ENCODE results near the gene C11orf98. TPM values are rescaled to one million over a fixed set of nuclear protein-coding genes. Genes with fewer than 3 reads are reported as not detected.
"Not testable (repeated sequence)": the region's sequence is repeated elsewhere in the genome, so short reads cannot be mapped to it uniquely, and the experiment has no call there.

C11orf98 gene
- total RNA-seq, 2 donors from 2014 or later: 40.1 to 44.0 TPM

DNA sequence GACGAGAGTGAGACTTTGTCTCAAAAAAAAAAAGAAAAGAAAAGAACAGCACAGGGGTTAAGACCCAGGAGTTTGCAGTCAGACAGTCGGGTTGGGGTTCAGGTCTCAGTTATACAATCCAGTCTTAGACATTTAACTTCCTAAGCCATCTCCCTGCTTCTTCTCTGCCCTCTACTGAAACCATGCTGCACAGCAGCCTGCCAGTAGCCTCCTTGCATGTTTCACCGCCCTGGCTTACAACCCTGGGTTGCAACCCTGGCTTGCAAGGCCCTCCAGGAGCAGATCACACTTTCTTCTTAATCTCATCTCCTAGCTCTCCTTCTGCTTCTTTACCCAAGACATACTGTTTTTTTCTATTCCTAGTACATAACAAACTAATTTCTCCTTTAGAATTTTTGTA, 37.3 kb downstream of the C11orf98 start:
- DNase-seq (ENCODE audit: low spot score): no peak
- peaks cover 77% of the 10 kb centered on the region for H3K36me3 ChIP-seq
- H3K4me3 ChIP-seq: no peak overlapping the region

DNA sequence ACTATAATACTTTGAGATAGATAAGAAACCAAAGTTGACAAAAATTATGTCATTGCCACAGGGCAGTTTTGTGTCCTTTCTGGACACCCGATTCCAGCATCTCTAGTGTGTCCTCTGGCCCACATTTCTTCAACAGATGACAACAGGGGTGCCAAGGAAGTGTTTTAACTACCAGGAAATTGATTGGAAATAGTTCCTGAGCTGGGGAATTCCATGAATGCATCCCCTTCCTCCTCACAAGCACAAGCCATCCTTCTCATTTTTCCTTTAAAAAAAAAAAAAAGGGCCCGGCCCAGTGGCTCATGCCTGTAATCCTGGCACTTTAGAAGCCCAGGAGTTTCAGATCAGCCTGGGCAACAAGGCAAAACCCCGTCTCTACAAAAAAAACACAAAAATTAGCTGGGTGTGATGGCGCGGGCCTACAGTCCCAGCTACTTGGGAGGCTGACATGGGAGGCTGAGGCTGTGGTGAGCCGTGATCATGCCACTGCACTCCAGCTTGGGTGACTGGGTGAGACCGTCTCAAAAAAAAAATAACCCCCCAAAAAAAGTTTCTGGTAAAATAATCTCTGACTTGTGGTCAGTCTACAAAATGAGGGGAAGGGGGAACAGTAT, 42.4 kb downstream of the C11orf98 start:
- no peaks in the 10 kb centered on the region for H3K27me3 ChIP-seq
- no peaks in the 10 kb centered on the region for H3K9me3 ChIP-seq
- H3K4me1 ChIP-seq: peaks cover 0 to 21% of the 10 kb centered on the region in 2 donors
- H3K27ac ChIP-seq: peak overlapping the region; percentile 83 to 84
- H3K4me3 ChIP-seq: peak overlapping the region in 1 of 2 donors; percentile 90
- H3K36me3 ChIP-seq: peaks cover 25% of the 10 kb centered on the region
- DNase-seq (ENCODE audit: low spot score): no peak
- TF ChIP-seq, protein P1, sequence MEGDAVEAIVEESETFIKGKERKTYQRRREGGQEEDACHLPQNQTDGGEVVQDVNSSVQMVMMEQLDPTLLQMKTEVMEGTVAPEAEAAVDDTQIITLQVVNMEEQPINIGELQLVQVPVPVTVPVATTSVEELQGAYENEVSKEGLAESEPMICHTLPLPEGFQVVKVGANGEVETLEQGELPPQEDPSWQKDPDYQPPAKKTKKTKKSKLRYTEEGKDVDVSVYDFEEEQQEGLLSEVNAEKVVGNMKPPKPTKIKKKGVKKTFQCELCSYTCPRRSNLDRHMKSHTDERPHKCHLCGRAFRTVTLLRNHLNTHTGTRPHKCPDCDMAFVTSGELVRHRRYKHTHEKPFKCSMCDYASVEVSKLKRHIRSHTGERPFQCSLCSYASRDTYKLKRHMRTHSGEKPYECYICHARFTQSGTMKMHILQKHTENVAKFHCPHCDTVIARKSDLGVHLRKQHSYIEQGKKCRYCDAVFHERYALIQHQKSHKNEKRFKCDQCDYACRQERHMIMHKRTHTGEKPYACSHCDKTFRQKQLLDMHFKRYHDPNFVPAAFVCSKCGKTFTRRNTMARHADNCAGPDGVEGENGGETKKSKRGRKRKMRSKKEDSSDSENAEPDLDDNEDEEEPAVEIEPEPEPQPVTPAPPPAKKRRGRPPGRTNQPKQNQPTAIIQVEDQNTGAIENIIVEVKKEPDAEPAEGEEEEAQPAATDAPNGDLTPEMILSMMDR (IDR thresholded peaks at IDR 0.05): no peak

More for the DNA sequence above, 37.3 kb downstream of the C11orf98 start:
- Histone ChIP-seq H3K27me3 (no peaks in the 10 kb centered on the region), H3K27ac (no peak overlapping the region), H3K9me3 (no peaks in the 10 kb centered on the region), H3K4me1 (no peaks in the 10 kb centered on the region)
- TF ChIP-seq, protein P1 (IDR thresholded peaks at IDR 0.05): no peak

DNA sequence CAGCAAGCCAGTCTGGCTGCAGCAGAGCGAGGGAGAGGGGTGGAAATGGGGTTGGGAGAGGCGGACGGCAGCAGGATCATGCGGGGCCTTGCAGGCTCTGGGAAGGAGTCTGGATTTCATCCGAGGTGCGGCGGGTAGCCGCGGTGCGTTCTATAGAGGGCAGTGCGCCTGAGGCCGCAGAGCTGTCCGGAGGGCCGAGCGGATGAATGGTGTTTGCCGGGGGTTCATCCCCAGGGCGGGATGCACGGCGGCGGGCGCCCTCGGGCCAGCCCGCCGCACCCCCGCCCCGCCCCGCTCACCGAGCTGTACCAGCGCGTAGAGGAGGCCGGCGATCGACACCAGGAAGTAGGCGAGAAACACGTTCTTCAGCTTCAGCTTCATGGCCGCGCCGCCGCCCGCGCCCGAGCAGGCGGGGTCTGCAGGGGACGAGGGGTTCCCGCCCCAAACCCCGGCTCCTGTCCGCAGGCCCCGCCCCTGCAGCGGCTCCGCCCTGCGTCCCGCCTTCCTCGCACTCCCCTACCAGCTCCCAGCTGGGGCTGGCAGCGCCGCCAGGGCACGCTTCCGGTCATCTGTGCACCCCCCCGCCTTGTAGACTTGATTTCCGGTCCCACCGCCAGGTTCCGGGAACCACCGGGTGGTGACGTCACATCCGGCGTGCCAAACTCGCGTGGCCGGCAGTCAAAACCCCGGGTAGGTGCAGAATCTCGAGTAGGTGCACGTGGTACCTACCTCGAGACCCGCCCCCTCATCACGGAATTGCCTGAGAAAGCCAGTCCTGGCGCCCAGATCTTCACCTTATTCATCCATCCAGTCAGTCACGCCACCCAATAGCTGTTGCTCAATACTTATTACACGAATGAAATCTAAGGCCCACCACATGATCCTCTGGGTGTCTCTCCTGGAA, 43.2 kb downstream of the C11orf98 start, which contains the start of gene B3GAT3:
Gene B3GAT3 (minus strand): TSS at position 420 of the 904 bp plus-strand sequence. CDS start 39 bp downstream, at position 381.
- Histone ChIP-seq H3K27me3 (no peaks in the 10 kb centered on the region), H3K4me1 (peaks cover 0 to 21% of the 10 kb centered on the region in 2 donors), H3K27ac (peak within 1 kb of the TSS; percentile 83 to 84), H3K4me3 (peak within 1 kb of the TSS; percentile 56 to 90), H3K9me3 (no peaks in the 10 kb centered on the region), H3K36me3 (peaks cover 23% of the 10 kb centered on the region)
- TF ChIP-seq, protein P1 (IDR thresholded peaks at IDR 0.05): no peak
- DNase-seq (ENCODE audit: low spot score): peak; percentile 98

DNA sequence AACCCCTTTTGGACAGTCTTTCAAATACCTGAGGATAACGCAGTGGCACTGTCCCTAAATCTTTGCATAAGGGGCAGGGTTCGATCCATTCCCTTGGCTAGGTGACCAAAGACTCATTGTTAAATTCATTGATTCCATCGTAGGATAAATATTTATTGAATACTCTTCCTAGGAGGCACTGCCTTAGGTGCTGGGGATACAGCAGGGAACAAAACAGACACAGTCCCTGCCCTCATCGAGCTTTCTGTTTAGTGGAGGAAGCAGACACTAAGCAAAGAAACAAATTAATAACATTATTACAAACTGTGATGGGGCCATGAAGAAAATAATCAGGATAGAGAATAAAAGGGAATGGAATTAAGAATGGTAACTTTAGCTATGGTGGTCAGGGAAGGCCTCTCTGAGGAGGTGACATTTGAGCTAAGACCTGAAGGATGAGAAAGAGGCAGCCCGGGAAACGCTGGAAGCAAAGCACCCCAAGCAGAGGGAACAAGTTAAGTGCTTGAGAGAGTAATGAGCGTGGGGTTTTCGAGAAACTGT, 43.9 kb downstream of the C11orf98 start:
- no peaks in the 10 kb centered on the region for H3K9me3 ChIP-seq
- H3K4me3 ChIP-seq: peak overlapping the region; percentile 56 to 90
- TF ChIP-seq, protein P1 (IDR thresholded peaks at IDR 0.05): no peak
- DNase-seq (ENCODE audit: low spot score): no peak
- H3K27ac ChIP-seq: peak overlapping the region; percentile 83 to 84
- no peaks in the 10 kb centered on the region for H3K27me3 ChIP-seq
- H3K36me3 ChIP-seq: peaks cover 22% of the 10 kb centered on the region
- H3K4me1 ChIP-seq: peaks cover 0 to 21% of the 10 kb centered on the region in 2 donors

DNA sequence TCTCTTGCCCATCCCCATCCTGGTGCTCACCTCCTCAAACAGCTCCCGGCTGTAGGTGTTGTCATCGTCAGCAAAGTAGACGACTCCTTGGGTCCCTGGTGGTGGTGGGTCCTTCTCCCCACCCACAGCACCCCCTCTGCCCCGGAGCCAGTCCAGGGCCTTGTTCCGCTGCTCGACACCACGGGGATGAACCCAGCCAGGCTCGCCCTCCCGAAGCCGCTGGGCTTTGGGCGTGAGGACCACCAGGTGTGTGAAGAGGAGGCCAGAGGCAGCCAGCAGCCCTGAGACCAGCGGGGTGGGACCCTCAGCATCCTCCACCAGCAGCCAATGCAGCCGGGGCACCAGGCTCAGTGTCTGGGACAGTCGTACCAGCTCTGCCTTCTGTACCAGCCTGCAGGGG, 48.1 kb downstream of the C11orf98 start:
- H3K27ac ChIP-seq; H3K27me3 ChIP-seq; H3K36me3 ChIP-seq; H3K9me3 ChIP-seq; DNase-seq (ENCODE audit: low spot score); H3K4me3 ChIP-seq: not testable (repeated sequence)
- peaks cover 0 to 23% of the 10 kb centered on the region in 2 donors for H3K4me1 ChIP-seq

DNA sequence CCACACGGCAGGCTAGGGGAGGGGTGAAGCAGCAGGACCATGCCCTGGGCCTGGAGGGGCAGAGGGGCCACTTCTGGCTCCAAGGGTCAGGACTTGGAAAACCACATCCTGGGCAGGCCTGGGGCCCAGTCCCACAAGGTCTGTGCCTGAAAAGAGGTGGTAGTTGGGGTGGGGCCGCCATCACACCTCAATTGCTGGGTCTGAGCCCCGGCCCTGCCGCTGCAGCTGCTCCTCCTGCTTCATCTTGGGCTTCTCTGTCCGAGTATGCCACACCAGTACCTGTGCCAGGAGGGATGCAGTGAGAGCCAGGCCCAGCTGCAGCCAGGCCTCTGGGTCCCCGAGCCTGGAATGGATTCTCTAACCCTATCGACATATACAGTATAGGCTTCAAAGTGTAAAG, 49.5 kb downstream of the C11orf98 start:
- H3K27ac ChIP-seq: no peak overlapping the region
- H3K27me3 ChIP-seq: no peaks in the 10 kb centered on the region
- H3K36me3 ChIP-seq: peaks cover 10% of the 10 kb centered on the region
- no peak for DNase-seq (ENCODE audit: low spot score)
- H3K4me1 ChIP-seq: peaks cover 0 to 28% of the 10 kb centered on the region in 2 donors
- H3K4me3 ChIP-seq: no peak overlapping the region
- no peaks in the 10 kb centered on the region for H3K9me3 ChIP-seq
- TF ChIP-seq, protein P1 (IDR thresholded peaks at IDR 0.05): no peak

Measured in right atrium auricular region (tissue), 2 donors.